GM21717 (cell line): ENCODE results near the gene UGDH.
"Not testable (repeated sequence)": the region's sequence is repeated elsewhere in the genome, so short reads cannot be mapped to it uniquely, and the experiment has no call there.

Experiments
- ATAC-seq: cut with Tn5 transposase; IDR thresholded peaks from one replicate; pipeline ENCODE4 v1.9.1; 2021; ENCODE audit warnings: mild to moderate bottlenecking, moderate library complexity; ENCODE audit not compliant: unreplicated experiment

Gene UGDH

GRCh38 chr4:39495446-39496213 lies 31.6 kb downstream of the UGDH start:
- ATAC-seq: no peak

GRCh38 chr4:39494354-39494753 lies 32.9 kb downstream of the UGDH start:
- ATAC-seq: no peak

GRCh38 chr4:39490322-39490721 lies 36.9 kb downstream of the UGDH start:
- ATAC-seq: no peak

- no peak for ATAC-seq
These were observed 40.9 kb downstream of the UGDH start for GRCh38 chr4:39486221-39486804.

DNA sequence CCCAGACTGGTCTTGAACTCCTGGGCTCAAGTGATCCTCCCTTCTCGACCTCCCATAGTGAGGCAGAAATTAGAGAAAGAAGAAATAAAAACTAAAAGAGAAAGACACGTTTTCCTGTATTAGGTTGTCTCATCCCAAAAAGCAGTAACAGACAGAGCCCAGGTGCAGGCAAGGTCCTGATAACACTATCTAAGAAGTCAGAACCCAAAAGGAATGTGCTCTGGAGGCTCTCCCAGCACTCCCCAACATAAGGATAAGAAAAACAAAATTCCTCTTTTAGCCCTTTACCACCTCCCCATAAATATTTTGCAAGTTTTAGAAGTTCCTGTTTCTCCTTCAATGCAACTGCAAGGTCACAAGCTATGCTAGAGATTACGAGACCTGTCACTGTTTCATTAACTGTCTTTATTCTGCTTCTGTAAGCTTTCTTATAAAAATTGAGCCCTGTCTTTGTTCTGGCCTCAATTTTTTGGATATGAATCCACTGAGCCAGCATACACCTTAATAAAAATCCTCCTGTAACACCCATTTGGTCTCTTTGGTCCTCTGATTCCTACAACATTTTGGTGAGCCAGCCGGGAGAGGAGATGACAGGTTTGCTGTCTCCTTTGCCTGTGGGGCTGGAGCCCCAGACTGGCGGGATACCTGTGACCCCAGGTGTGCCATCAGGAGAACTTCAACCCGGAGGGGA lies 42.5 kb downstream of the UGDH start:
- no peak for ATAC-seq

DNA sequence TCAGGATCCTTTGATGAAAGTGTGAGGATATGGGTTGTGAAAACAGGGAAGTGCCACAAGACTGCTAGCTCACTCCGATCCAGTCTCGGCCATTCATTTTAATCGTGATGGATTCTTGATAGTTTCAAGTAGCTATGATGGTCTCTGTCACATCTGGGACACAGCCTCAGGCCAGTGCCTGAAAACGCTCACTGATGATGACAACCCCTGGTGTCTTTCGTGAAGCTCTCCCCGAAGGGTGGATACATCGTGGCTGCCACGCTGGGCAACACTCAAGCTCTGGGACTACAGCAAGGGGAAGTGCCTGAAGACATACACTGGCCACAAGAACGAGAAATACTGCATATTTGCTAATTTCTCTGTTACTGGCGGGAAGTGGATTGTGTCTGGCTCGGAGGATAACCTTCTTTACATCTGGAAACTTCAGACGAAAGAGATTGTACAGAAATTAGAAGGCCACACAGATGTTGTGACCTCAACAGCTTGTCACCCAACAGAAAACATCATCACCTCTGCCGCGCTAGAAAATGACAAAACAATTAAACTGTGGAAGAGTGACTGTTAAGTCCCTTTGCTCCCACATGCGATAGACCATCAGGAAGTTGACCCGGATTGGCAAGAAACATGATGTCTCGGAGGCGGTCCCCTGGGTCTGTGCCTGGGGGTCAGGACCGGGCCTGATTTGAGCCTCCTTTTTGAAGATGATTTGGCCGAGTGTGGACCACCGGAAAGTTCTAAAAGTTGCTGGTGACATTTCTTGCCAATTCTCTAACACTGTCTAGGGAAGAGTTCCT lies 46.1 kb downstream of the UGDH start:
- ATAC-seq: no peak

- no peak for ATAC-seq
These were observed 47.0 kb downstream of the UGDH start for GRCh38 chr4:39480251-39480650.

- no peak for ATAC-seq
These were observed 50.9 kb downstream of the UGDH start for GRCh38 chr4:39476187-39476895.

DNA sequence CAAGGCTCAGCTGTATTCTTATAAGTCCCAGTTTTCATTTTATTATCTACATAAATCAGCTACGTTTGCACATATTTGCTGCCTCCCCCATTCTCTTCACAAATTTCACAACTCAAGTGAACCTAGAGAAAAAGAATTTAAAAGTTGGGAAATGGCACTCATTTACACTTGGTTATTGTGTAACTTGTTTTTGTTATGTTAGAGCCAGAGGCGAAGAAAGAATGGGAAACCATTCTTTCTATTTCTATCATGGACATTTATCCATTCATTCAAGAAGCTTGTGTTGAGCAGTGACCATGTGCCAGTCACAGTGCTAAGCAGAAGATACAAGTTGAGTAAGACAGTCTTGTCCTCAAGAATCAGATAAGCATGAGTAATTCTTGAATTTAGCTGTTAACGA lies 54.8 kb downstream of the UGDH start:
- ATAC-seq: no peak

DNA sequence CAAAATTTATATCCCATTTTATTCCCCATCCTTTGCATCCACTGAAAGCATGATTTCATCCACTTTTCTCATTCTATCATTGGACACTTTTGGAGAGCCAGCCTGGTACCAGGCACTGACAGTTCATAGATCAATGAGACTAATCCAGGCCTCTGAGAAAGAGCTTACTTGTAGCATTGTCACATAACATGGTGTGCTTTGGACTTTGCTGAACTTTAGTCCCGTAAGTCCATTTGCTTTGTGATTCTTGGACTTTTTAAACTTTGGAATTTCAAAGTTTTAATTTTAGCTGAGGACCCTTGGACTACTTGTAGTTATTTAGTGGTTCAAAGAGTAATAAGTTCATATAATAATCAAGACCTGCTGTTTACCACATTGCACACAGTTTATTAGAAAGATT lies 56.8 kb downstream of the UGDH start:
- ATAC-seq: no peak

DNA sequence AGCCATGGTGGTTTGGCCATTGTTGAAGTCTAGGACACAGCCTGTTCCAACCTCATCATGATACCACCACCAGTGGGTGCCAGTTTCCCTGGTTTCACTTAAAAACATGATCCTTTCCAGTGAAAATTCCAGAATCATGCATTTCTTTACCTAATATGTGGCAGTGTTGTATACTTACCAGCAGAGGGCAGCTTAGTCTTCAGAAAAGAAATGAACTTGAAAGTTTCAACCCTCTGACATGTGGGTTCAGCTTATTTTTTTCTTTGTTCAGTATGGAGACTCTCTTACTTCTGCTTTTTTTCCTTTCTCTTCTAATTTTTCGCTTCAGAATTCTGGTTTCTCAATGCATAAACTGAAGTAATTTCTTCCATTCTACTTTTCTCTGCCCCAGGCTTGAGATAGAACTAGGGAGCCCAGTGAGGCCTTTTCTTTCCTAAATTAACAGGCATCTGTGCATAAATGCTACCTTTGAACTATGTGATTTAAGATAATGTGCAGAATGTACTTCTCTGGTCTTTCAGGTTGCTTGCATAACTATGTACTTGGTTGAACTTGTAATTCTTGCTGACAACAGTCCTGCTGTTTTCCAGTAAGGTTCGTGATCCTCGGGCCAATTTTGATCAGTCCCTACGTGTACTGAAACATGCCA lies 57.7 kb downstream of the UGDH start:
- ATAC-seq: peak; percentile 77

GRCh38 chr4:39467464-39467863 lies 59.8 kb downstream of the UGDH start:
- ATAC-seq: no peak

- no peak for ATAC-seq
These were observed 60.5 kb downstream of the UGDH start for GRCh38 chr4:39466747-39467146.

GRCh38 chr4:39464886-39465501 lies 62.2 kb downstream of the UGDH start:
- no peak for ATAC-seq

GRCh38 chr4:39458505-39459300 lies 68.5 kb downstream of the UGDH start, which contains the start of the genes LIAS and RPL9:
LIAS (plus strand) TSS chr4:39459056; CDS start chr4:39459118, 62 bp downstream.
RPL9 (minus strand) TSS chr4:39458922; CDS start chr4:39458439, 483 bp downstream.
- peak; percentile 83 for ATAC-seq

GRCh38 chr4:39458161-39458504 lies 69.1 kb downstream of the UGDH start:
- ATAC-seq: not testable (repeated sequence)

DNA sequence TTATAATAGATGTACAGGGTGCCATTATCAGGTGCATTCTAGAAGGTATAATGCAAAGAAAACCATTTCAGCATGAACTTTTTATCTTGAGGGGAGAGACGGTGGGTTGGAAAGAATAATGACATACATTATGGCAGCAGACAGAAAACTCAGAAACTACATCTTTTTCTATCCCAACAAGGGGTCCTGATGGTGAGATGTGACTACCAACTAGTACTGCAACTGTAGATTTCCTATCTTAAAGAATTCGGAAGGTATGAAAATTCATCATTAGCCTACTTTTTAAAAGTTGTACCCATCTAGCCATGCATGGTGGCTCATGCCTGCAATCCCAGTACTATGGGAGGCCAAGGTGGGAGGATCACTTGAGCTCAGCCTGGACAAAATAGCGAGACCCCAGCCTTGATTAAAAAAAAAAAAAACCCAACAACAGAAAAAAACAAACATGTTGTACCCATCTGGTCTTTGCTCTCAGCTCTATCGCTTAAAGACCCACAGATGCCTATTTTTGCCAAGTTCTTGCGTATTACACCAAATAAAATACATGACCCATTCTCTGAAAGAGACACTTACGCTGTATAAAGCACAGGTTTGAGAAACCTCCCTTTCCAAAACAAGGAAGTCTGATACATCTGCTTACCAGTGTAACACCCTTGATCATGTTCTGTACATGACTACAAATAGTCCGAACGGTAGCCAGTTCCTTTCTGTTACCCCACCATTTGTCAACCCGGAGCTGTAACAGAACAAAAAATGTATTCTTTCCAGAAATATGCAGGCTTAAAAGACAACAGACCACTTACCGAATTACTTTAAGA lies 70.1 kb downstream of the UGDH start:
- ATAC-seq: no peak

DNA sequence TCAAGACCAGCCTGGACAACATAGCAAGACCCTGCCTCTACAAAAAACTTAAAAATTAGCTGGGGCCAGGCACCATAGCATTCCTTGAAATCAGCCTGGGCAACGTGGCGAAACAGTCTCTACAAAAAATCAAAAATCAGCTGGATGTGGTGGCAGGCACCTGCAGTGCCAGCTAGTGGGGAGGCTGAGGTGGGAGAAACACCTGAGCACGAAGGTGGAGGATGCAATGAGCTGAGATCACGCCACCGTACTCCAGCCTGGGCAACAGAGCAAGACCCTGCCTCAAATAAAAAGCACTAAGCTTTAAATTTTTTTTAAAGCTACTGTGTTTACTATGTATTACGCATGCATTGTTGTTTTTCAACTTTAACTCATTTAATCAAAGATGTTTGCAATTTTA lies 71.8 kb downstream of the UGDH start:
- no peak for ATAC-seq
